ENCODE measurements around the gene PAXX.

DNA sequence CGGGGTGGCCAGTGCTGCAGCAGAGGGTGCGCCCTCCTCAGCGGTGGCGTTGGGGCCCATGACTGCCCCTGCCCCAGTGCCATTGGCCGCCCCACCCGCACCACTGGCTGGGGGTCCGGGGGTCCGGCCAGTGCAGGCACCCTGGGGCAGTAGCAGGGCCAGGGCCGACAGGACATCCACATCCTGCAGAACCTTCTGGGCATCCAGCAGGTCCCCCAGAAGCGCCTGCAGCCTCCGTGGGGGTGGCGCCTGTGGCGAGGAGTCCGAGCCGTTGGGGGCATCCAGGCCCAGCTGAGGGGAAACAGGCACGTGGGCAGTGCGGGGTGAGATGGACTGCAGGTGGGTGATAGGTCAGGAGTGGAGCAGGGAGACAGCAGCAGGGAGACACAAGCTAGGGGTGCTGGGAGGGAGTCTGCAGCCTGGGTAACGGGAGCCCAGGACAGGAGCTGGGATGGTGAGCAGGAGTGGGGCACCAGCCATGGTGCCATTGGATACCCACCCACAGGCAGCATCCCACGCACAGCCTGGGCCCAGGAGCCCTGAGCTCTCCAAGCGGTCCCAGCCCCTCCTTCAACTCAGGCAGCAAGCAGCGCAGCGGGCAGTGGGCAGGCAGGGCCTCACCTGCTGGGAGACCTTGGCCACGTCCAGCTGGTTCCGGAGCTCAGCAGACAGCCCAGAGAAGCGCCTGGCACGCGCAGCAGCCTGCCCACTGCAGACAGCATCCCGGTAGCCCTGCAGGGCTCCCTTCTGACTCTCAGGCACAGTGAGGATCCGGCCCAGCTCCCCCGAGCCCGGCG lies 28.7 kb downstream of the PAXX start:
- no peak for TF ChIP-seq SIN3A (IDR thresholded peaks at IDR 0.05; ENCODE audit: low read depth)
- TF ChIP-seq, protein P1, sequence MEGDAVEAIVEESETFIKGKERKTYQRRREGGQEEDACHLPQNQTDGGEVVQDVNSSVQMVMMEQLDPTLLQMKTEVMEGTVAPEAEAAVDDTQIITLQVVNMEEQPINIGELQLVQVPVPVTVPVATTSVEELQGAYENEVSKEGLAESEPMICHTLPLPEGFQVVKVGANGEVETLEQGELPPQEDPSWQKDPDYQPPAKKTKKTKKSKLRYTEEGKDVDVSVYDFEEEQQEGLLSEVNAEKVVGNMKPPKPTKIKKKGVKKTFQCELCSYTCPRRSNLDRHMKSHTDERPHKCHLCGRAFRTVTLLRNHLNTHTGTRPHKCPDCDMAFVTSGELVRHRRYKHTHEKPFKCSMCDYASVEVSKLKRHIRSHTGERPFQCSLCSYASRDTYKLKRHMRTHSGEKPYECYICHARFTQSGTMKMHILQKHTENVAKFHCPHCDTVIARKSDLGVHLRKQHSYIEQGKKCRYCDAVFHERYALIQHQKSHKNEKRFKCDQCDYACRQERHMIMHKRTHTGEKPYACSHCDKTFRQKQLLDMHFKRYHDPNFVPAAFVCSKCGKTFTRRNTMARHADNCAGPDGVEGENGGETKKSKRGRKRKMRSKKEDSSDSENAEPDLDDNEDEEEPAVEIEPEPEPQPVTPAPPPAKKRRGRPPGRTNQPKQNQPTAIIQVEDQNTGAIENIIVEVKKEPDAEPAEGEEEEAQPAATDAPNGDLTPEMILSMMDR (IDR thresholded peaks at IDR 0.05 in 2 of 3, conservative IDR thresholded peaks at IDR 0.05 in 1 of 3; ENCODE audit: borderline replicate concordance in 1 of 3, insufficient read depth in 1 of 3, low read depth in 2 of 3, low read length in 2 of 3) = no peak
- TF ChIP-seq EGR1 (IDR thresholded peaks at IDR 0.05; ENCODE audit: low read depth) = no peak
- TF ChIP-seq FOSL1 (IDR thresholded peaks at IDR 0.05; ENCODE audit: low read depth) = no peak

Data from HCT116 (cell line).